GM12878 (cell line): ENCODE measurements around the gene H6PD. TPM values are rescaled to one million over a fixed set of nuclear protein-coding genes. Genes with fewer than 3 reads are reported as not detected.

ENCODE experiments used
- ATAC-seq: fragments of 200-7000 bp; cut with Tn5 transposase; 3 replicates; pipeline ENCODE4 v1.9.1; 2020; ENCODE audit warnings: mild to moderate bottlenecking, moderate library complexity
- BruUV-seq: library from RNA; stranded (reverse); fragments of 400-500 nt; replicated peaks from 2 replicates; lab custom pipeline; 2021; lab: Mats Ljungman, UMichigan
- CTCF ChIA-PET: fragments of 300-600 bp; sonication (Branson Sonifier 250); formaldehyde crosslinking; extraction: SDS; loops from one replicate; lab custom pipeline; 2021; ENCODE audit warnings: inconsistent platforms; lab: Yijun Ruan, JAX
- POLR2A ChIA-PET: fragments of 350-600 bp; formaldehyde crosslinking; extraction: SDS; loops from one replicate; lab custom pipeline; 2021; ENCODE audit warnings: inconsistent platforms; lab: Charles Lee
- RAD21 ChIA-PET: fragments of 300-600 bp; sonication (Branson Sonifier 250); formaldehyde crosslinking; loops from one replicate; lab custom pipeline; 2023; ENCODE audit warnings: antibody characterized with exemption; ENCODE audit not compliant: unreplicated experiment; lab: Charles Lee
- SMC1A ChIA-PET: fragments of 300-600 bp; sonication (Branson Sonifier 250); formaldehyde crosslinking; loops from one replicate; lab custom pipeline; 2023; ENCODE audit not compliant: unreplicated experiment, uncharacterized antibody; lab: Charles Lee
- DNase-seq: peaks from one replicate; pipeline ENCODE4 v3.0.0-alpha.2; 2011; ENCODE audit warnings: low read depth, low spot score
- FAIRE-seq: peaks from 3 replicates; lab custom pipeline; 2011; peaks lifted over from hg19 to GRCh38; lab: Jason Lieb, UNC
- H2AFZ ChIP-seq: 2 replicates; pipeline ENCODE4 v1.6.0; 2011; ENCODE audit warnings: low read depth, low read length, control low read depth; ENCODE audit not compliant: control insufficient read depth
- H3K27ac ChIP-seq: 2 replicates; pipeline ENCODE4 v1.5.1; 2011; ENCODE audit warnings: control low read depth; ENCODE audit not compliant: control insufficient read depth, insufficient read depth
- H3K27me3 ChIP-seq, 2 experiments: replicated peaks in 1 of 2; 2 replicates each; pipeline versions ENCODE4 v1.6.0 to v1.6.1; 2011; ENCODE audit warnings: low read length in 1 of 2; ENCODE audit not compliant: control insufficient read depth in 2 of 2, insufficient read depth in 2 of 2
- H3K36me3 ChIP-seq, 2 experiments: 2 replicates each; pipeline ENCODE4 v1.5.1; 2011; ENCODE audit warnings: low read length in 1 of 2; ENCODE audit not compliant: control insufficient read depth in 2 of 2, insufficient read depth in 2 of 2
- H3K4me1 ChIP-seq: 2 replicates; pipeline ENCODE4 v1.6.1; 2011; ENCODE audit warnings: mild to moderate bottlenecking, low read length, moderate library complexity, mixed read lengths; ENCODE audit not compliant: control insufficient read depth, insufficient read depth
- H3K4me2 ChIP-seq: 2 replicates; pipeline ENCODE4 v1.6.0; 2011; ENCODE audit warnings: control low read depth; ENCODE audit not compliant: control insufficient read depth, insufficient read depth
- H3K4me3 ChIP-seq: fragments of 200-600 bp; sonication (generic); 2 replicates; pipeline ENCODE4 v1.5.1; 2016
- H3K79me2 ChIP-seq: 2 replicates; pipeline ENCODE4 v1.6.0; 2011; ENCODE audit warnings: low read length; ENCODE audit not compliant: control insufficient read depth, insufficient read depth
- H3K9ac ChIP-seq: 2 replicates; pipeline ENCODE4 v1.8.0; 2011; ENCODE audit warnings: low read length, control low read depth, mixed read lengths; ENCODE audit not compliant: control insufficient read depth, insufficient read depth
- H3K9me3 ChIP-seq: replicated peaks from 3 replicates; pipeline ENCODE4 v1.5.1; 2011; ENCODE audit warnings: mild to moderate bottlenecking, low read length; ENCODE audit not compliant: control insufficient read depth, insufficient read depth
- H4K20me1 ChIP-seq: 2 replicates; pipeline ENCODE4 v1.6.0; 2011; ENCODE audit not compliant: control insufficient read depth, insufficient read depth
- BCLAF1 ChIP-seq: fragments of 450-650 bp; IDR thresholded peaks from 2 replicates; pipeline ENCODE4 v1.6.1; 2017; ENCODE audit warnings: antibody characterized with exemption, mild to moderate bottlenecking, moderate library complexity
- CREM ChIP-seq: IDR thresholded peaks from 2 replicates; pipeline ENCODE4 v1.6.1; 2014; ENCODE audit warnings: antibody characterized with exemption, low read depth
- E4F1 ChIP-seq: fragments of 450-650 bp; IDR thresholded peaks from 2 replicates; pipeline ENCODE4 v1.6.1; 2018; ENCODE audit warnings: borderline replicate concordance, mild to moderate bottlenecking; ENCODE audit not compliant: partially characterized antibody
- FOXK2 ChIP-seq: fragments of 450-650 bp; IDR thresholded peaks from 2 replicates; pipeline ENCODE4 v1.6.1; 2017; ENCODE audit warnings: mild to moderate bottlenecking, moderate library complexity
- FOXM1 ChIP-seq: IDR thresholded peaks from 2 replicates; pipeline ENCODE4 v1.6.1; 2012; ENCODE audit warnings: low read depth, mild to moderate bottlenecking, inconsistent platforms, low read length, moderate library complexity
- JUND ChIP-seq: IDR thresholded peaks from 2 replicates; pipeline ENCODE4 v1.6.1; 2012; ENCODE audit warnings: low read depth, mild to moderate bottlenecking, low read length, improper control_type of control experiment, moderate library complexity
- POLR2AphosphoS5 ChIP-seq: IDR thresholded peaks from 2 replicates; pipeline ENCODE4 v1.6.1; 2011; ENCODE audit warnings: mild to moderate bottlenecking, low read length, inconsistent platforms
- RAD21 ChIP-seq: IDR thresholded peaks from 2 replicates; pipeline ENCODE4 v1.6.1; 2011; ENCODE audit warnings: mild to moderate bottlenecking, low read depth, low read length, moderate library complexity; ENCODE audit not compliant: insufficient read depth
- RAD51 ChIP-seq: fragments of 450-650 bp; IDR thresholded peaks from 2 replicates; pipeline ENCODE4 v1.6.1; 2016; ENCODE audit warnings: moderate library complexity, mild to moderate bottlenecking, inconsistent platforms
- TCF3 ChIP-seq: IDR thresholded peaks from 2 replicates; pipeline ENCODE4 v1.6.1; 2012; ENCODE audit warnings: low read depth, mild to moderate bottlenecking, low read length, borderline replicate concordance; ENCODE audit not compliant: insufficient read depth
- ZSCAN29 ChIP-seq: fragments of 450-650 bp; IDR thresholded peaks from 2 replicates; pipeline ENCODE4 v1.6.1; 2017; ENCODE audit warnings: mild to moderate bottlenecking, moderate library complexity
- WGBS: methylation state at CpG from one replicate; pipeline ENCODE4 v1.1.6; 2016; ENCODE audit warnings: low lambda C conversion rate; ENCODE audit not compliant: insufficient replicate concordance, insufficient coverage; ENCODE audit errors: missing lambda C conversion rate; 5-methylcytosine and 5-hydroxymethylcytosine counted together
- in situ Hi-C: fragments of 300-500 bp; cut with MboI; formaldehyde crosslinking; loops from 9 replicates; pipeline ENCODE4 v1.14.3; 2018; ENCODE audit warnings: mixed read lengths
- intact Hi-C: fragments of 100-400 bp; cut with micrococcal nuclease; formaldehyde crosslinking; loops from one replicate; pipeline ENCODE4 v1.14.2; 2022; ENCODE audit not compliant: unreplicated experiment
- polyA plus RNA-seq, 11 experiments: library from polyadenylated mRNA; depleted of rRNA in 4 of 11; unstranded in 6 of 11; stranded (reverse) in 5 of 11; fragments of >200 nt; fragmentation: Nextera tagmentation in 4 of 11; fragmentation: Illumina TruSeq in 1 of 11; extraction: Ambion mirVana in 4 of 11; extraction: Trizol in 1 of 11; gene quantifications; 1 replicate in 1 of 11; 2 replicates in 10 of 11; pipeline versions ENCODE4 v1.2.1 to v1.2.3, GENCODE V29; 2011 to 2016; ENCODE audit warnings: inconsistent platforms in 2 of 11, missing spikeins in 2 of 11, low read depth in 1 of 11
- total RNA-seq, 4 experiments: library from RNA; depleted of rRNA in 3 of 4; stranded (reverse); fragments of >200 nt in 3 of 4; fragmentation: Illumina TruSeq in 1 of 4; extraction: Trizol in 1 of 4; gene quantifications; 2 replicates each; pipeline versions ENCODE4 v1.2.1 to v1.2.3, GENCODE V29; 2013 to 2021
- TF ChIP-seq, protein P1 (sequence below): IDR thresholded peaks from 2 replicates; pipeline ENCODE4 v1.6.1; 2011; ENCODE audit warnings: low read depth, mild to moderate bottlenecking, low read length, moderate library complexity, borderline replicate concordance; ENCODE audit errors: extremely low read depth

The H6PD gene
- total and polyA plus RNA-seq, 10 of the 15 experiments (the other 5 are each of a cell fraction or from before 2014, with no cell fraction given), result 1.2 to 20.7 (median 7.7) TPM

GRCh38 chr1:9248341-9249262 is 14.0 kb downstream of the H6PD start (continued):
- TF ChIP-seq, protein P1, sequence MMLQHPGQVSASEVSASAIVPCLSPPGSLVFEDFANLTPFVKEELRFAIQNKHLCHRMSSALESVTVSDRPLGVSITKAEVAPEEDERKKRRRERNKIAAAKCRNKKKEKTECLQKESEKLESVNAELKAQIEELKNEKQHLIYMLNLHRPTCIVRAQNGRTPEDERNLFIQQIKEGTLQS, result no peak
- no peak for TF ChIP-seq FOXK2

- no peaks in the 10 kb centered on the region for H3K4me1 ChIP-seq
- BruUV-seq, result no TSS peak
- H3K4me3 ChIP-seq, result no peak overlapping the region
- DNase-seq, result no peak
- no peaks in the 10 kb centered on the region for H4K20me1 ChIP-seq
- in situ Hi-C loops, result no loop called here
- ATAC-seq, result no peak
- TF ChIP-seq RAD21, result no peak
- no peak for TF ChIP-seq TCF3
- no peak for TF ChIP-seq POLR2AphosphoS5
- no peak for TF ChIP-seq RAD51
- no peak for TF ChIP-seq FOXM1
- TF ChIP-seq BCLAF1, result no peak
- no peak for TF ChIP-seq JUND
- no peak for TF ChIP-seq CREM
- TF ChIP-seq ZSCAN29, result no peak
- no peak for TF ChIP-seq E4F1
- no peaks in the 10 kb centered on the region for H3K36me3 ChIP-seq
- no peak overlapping the region for H3K4me2 ChIP-seq
- SMC1A ChIA-PET, result interaction anchor here (0.7 kb wide), 1 partner anchor 242 kb away, joined by 3 read pairs; no protein-coding TSS in a partner anchor
- POLR2A ChIA-PET, result no interaction called here
- H3K27me3 ChIP-seq, result no peaks in the 10 kb centered on the region
- H3K27ac ChIP-seq, result no peak overlapping the region
- RAD21 ChIA-PET, result interaction anchor here (1.5 kb wide), 1 partner anchor 242 kb away, joined by 3 read pairs; no protein-coding TSS in a partner anchor
- WGBS, result 75% methylated on average over 3 of the region's 3 CpGs
- H3K9ac ChIP-seq, result no peak overlapping the region
- CTCF ChIA-PET, result interaction anchor here (0.5 to 1.8 kb wide), 11 partner anchors 9 to 332 kb away, joined by 3 to 12 read pairs (median 4); partner anchors contain the start of gene H6PD
- no peaks in the 10 kb centered on the region for H3K79me2 ChIP-seq
- no peaks in the 10 kb centered on the region for H3K9me3 ChIP-seq
- H2AFZ ChIP-seq, result no peak overlapping the region
- FAIRE-seq, result no peak
- intact Hi-C loops, result no loop called here
Observed at GRCh38 chr1:9249263-9249533, 14.6 kb downstream of the H6PD start.
